Renal pelvis (tissue), 4 donors: ENCODE measurements around the gene CDC6. TPM values are rescaled to one million over a fixed set of nuclear protein-coding genes. Genes with fewer than 3 reads are reported as not detected.

Source experiments
- DNase-seq: peaks from one replicate; pipeline ENCODE4 v3.0.0-alpha.2; 2013
- polyA plus RNA-seq, 3 donors: library from polyadenylated mRNA; unstranded; fragments of 120-200 nt; gene quantifications; one replicate each; pipeline ENCODE4 v1.2.1, GENCODE V29; 2013; ENCODE audit not compliant: insufficient read length in 3 of 3

Gene CDC6
- polyA plus RNA-seq, 3 donors: 23.1 to 27.2 (median 24.2) TPM

DNA sequence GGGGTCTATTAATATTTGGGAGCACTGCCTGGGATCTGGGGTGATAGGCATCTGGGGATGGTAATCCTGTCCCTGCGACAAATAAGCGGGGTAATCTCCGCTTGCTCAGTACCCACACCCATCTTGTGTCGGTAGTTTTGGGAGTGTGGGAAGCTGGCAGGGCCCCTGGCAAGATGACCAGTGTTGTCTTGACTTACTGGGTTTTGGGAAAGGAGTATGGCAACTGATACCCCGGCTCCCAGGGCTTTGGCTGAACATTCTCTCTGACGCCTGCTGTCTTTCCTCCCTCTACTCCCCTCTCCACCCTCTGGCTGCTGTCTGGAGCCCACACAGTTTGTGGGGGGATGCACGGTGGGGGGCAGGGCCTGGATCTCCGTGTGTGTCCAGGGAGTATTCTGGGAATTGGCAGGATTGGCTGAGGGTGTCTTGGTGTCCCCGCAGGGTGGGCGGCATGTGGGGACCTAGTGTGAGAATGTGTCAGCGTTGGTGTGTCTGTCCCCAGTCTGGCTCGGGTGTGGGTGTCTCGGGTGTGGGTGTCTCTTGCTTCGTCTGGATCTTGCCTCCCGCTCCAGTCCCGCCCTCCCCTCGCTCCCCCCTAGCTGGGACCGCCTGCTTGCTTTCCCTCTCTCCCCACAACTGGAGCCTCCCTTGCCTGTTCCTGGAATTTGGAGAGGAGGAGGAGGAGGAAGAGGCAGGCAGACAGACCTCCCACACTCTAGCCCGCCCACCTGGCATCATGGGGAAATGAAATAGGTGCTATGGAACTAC lies 33.3 kb downstream of the CDC6 start:
- no peak for DNase-seq

DNA sequence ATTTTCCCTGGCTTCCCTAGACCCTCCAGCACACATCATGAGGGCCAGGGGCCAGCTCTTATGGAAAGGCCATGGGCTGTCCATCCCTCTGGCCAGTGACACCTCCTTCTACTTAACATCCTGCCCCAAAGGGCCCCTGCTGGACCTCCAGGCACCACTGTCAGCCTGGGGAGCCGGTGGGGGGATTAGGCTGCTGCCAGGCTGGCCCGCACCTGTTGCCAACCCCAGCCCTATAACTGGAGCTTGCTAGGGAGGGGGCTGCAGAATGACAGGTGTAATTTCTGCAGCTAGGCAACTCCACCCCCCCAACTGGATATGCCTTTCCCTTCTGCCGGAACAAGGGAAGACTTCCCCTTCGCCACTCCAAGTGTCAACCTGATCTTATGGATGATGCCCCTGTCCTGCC lies 33.8 kb downstream of the CDC6 start:
- DNase-seq: no peak

DNA sequence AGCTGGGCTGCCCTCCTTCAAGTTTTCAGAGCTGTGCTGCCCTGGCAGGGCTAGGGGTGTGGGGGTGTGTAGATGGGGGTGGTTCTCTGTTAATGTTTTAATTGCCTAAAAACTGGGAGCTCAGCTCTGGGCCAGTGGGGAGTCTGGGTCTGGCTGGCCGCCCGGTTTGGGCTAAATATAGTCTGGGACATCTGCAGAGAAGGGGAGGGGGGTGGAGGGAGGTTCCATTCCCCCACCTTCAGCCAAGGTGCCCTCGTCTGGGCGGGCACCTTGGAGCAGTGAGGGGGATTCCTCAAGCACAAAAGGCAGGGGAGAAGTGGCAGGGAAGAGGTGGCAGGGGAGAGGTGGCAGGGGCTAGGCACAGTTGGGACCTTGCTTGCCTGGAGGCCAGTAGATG lies 34.3 kb downstream of the CDC6 start:
- no peak for DNase-seq

DNA sequence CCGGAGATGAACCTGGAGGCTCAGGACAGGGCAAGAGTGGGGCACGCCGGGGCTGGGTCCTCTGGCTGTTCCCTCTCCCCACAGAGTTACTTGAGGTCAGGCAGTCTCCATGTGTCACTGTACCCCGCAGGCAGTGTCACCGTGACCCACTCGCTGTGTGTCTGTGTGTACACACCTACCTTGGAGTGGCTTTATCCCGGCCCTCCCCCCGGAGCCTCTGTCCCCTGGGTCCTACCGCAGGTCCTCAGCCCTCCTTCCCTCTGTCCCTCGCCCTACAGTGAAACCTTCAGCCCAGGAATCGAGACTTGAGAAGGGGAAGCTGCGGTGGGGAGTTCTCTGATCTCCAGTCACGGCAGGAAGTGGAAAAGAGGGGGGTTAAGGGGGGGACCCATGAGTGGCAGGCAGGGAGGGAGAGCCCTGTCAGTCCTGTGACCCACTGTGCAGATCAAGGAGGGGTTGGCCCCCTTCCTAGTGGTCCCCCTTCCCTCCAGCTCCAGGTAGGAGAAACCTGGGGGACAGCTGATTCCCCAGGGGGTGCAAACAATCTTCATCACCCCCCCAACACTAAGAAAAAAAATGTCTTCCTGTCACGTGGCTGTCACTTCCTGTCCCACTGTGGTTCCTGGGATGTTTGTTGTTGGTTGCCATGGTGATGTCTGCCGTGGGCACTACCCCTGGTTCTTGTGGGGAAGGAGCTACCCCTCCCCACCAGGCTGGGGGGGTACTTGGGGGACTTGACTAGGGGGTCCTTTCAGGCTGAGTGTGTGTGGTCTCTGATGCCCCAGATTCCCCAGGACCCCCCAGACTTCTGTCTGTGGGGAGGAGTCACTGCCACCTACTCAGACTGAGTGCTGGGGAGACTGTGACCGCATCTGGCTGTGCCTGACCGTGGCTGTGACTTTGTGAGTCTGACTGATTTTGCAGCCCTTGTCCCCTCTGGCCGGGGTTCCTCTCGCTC lies 35.0 kb downstream of the CDC6 start:
- DNase-seq: no peak

DNA sequence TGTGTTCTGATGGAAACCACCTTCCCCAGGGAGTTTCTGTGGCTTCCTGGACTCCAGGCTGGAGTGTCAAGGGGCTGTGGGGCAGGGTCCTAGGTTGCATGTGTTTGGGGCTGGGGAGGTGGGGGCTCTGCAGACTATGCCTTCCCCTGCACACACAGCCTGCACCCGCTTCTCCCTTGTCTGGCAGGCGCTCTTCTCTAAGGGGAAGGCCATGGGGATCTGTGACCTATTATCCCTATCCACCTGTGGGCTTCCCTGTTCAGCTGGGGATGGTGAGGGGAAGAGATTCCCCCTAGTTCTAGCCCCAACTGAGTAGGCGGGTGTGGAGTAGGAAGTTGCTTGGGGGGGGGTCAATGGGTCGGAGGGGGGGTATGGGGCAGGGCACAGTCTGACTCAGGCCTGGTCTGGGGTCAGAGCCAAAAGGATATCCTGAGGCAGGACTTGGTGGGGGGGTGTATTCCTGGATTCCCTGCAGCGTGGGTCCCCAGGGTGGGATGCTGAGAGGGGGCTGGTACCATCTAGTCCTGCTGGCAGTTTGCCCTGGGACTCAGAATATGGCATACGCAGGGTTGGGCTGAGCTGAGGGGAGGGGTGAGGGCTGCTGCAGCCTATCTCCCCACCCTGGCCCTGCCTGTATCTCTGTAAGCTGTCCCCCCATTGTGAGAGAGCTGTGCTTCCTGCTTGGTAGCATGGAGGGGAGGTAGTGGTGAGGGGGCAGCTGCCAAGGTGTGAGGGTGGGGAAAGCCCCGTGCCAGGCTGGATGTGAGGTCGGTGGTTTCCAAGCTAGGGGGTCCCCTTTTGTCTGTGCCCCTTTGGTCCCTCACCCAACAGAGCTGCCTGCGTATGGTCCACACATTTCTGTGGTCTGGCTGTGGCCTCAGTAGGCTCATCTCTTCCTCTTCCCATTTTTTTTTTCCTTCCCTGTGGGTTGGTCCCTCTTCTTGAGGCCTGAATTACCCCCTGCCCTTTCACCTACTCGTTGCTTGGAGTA lies 36.0 kb downstream of the CDC6 start:
- DNase-seq: no peak

DNA sequence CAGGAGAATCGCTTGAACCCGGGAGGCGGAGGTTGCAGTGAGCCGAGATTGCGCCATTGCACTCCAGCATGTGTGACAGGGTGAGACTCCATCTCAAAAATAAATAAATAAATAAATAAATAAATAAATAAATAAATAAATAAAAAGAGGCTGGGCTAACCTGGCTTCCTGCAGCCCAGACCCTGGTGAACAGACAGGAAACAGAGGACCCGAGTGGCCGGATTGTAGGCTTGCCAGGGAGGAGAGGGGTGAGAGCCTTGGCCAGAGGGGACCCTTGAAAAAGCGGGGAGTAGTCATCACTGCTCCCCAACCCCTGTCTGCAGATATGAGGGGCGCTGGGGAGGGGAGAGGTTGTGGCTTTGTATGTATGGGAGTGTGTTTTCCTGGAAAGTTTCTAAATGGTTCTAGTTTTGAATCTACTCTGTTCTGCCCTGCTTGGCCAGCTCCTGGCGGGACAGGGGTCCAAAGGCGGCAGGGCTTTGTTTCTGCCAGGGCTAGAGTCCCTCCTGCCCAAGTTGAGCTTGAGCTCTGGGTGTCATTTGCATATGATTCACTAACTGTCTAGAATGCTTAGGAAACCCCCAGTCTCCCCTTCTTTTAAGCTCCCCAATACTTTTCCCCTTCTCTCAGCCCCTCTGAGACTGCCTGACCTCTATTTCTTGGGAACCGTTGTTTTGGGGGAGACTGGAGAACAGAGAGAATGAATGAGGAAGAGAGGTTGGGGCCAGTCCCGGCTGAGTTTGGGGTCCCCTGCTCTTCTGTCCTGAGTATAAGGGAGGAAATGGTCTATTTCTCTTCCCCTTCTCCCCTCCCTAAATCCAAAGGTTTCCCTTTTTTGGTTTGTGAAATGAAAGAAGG lies 37.7 kb downstream of the CDC6 start:
- DNase-seq: no peak

DNA sequence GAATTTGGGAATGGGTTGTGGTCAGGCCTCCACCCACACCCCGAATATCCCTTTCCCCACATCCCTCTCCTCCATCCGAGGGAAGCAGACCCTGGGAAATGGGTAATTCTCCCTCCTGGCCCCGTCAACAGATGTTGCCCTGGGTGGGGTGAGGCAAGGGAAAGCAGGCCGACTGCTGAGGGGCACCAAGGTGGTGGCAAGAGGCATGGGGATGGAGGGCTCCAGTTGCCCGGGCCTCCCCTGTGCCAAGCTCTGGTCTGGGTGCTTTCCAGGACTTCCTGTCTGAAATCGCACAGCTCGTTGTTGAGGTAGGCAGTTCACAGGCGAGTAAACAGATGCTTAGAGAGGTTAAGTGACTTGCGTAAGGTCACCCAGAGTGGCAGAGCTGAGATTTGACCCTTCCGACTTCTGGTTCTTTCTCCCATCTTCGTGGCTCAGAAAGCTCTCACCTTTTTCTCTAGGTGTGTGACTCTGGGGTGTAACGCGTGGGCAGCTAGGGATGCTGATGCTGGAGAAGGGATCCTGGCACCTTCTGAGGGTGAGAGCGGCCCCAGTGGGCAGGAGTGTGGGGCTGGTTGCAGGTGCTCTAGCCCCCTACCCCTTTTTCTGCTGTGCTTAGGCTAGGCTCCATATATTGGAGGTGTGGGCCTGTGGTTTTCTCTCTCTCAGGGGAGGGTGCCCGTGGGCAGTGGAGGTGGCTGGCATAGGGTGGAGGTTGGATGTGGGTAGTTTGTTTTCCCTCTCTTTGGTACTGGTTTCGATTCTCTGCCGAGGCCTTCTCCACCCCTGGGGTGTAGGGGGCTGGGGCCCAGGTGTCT lies 38.5 kb downstream of the CDC6 start:
- no peak for DNase-seq

DNA sequence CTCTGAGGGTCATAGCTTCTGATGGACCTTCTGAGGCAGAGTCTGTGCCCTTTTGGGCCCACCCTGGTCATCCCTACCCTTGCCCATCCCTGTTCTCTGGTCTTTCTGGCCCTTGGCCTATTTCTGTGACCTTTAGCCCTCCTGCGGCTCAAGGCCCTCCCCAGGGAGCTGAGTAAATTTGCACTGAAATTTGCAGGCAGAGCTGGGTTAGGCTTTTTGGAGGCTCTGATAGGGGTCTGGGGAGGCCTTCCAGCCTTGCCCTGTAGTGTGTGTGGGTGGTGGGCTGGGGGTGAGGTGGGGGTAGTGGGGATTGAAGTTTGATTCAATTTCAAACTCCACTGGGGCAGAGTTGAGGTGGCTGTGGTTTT lies 39.1 kb downstream of the CDC6 start:
- no peak for DNase-seq

DNA sequence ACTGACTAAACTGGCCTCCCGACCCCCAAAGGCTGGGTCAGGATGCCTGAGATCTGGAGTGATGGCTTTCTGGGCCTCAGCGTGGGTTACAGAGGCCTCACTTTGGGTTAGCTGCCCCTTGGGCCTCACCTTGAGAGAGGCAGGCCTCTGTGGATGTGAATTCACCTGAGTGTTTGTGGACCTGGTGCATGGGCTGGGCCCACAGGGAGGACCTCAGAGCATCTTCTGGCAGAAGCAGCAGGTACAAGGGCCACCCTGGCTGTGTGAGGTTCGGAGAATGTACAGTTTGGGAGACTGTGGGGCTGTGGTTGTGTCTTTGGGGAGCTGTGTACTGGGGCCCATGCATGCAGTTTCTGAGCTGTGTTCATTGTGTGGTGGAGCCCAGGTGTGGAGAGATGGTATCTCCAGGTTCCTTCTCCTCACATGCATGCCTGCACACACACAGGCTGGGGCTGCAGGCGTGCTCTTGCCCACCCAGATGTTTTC lies 39.6 kb downstream of the CDC6 start:
- DNase-seq: no peak

DNA sequence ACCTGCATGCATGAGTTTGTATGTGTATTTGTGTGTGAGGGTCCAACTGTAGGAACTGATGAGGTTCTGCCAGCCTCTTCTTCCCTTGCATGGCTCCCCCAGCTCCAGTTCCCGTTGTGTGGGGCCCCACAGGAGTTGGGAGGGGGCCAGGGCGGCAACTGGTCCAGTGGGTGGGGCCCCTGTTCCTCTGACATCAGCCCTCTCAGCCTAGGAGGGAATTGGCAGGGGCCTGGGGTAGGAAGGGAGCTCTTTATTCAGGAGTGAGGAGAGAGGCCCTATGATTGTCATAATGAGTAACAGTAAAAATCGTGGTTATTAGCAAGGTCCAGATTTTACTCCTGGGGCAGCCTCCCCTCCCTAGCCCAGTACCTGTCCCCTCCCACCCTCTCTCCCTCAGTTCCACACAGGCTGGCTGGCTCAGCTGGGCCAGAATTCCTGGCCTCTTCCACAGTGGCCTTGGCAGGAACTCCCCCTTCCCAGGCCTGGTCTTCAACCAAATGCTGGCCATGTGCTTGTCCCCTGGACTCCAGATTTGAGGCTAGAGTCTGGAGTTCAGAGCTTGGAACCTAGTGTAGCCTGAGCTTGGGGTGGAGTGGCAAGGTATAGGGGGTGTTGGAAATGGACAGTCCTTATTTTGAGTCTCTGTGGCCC lies 40.2 kb downstream of the CDC6 start:
- no peak for DNase-seq

DNA sequence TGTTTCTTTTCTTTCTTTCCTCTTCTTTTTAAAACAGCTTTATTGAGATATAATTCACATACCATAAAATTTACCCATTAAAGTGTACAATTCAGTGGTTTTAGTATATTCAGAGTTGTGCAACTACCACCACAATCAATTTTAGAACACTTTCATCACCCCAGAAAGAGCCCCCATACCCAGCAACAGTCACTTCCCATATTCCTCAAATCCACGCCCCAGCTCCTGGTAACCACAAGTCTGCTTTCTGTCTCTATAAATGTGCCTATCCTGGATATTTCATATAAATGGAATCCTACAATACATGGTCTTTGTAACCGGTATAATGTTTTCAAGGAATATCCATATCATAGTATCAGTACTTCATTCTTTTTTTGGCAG lies 40.7 kb downstream of the CDC6 start:
- DNase-seq: no peak

DNA sequence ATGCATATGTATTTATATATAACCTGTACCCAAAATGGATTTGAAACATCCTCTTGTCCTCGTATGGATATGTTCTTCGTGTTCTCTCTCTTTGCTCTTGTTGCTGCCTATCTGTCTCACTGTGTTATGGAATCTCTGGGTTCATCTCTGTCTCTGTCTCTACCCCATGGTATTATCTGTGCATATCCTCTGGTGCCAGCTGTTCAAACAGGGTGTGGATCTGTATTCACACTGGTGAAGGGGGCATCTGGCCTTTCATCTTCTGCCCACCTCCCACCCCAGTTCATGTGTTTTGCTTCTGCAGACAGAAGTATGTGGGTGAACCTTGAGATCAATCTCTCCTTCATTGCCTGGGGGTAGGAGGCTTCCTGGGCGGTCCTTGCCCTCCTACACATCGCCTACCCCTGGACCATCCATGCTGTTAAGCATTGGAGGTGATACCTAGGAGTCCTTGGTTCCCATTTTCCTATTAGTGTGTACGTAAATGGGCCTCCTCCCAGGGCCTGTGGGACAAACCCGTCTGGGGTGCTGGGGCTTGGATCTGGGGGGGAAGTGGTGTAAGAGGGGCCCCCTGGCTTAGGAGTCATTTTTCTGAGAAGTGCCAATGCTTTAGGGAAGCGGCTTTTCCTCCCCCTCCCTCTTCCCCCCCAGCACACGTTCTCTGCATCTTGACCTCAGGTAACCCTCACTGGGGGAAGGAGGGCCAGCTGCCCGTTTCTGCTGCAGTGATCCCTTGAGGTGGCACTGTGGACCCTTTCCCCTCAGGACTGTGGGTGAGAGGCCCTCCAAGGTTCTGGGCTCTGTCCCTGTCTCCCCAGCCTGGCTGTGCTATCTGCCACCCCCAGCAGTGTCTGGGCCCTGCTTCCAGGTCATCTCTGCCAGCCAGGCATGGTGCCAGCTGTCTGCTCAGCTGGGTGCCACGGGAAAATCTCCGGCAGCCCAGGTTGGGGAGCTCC lies 42.4 kb downstream of the CDC6 start:
- no peak for DNase-seq

DNA sequence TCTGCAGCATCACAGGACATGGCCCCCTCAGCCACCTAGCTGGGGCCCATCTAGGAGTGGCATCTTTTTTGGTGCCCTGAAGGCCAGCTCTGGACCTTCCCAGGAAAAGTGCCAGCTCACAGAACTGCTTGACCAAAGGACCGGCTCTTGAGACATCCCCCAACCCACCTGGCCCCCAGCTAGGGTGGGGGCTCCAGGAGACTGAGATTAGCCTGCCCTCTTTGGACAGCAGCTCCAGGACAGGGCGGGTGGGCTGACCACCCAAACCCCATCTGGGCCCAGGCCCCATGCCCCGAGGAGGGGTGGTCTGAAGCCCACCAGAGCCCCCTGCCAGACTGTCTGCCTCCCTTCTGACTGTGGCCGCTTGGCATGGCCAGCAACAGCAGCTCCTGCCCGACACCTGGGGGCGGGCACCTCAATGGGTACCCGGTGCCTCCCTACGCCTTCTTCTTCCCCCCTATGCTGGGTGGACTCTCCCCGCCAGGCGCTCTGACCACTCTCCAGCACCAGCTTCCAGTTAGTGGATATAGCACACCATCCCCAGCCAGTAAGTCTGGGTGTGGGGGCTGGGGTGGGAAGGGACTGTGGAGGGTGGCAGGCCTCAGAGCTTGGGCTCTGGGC lies 43.3 kb downstream of the CDC6 start:
- no peak for DNase-seq

DNA sequence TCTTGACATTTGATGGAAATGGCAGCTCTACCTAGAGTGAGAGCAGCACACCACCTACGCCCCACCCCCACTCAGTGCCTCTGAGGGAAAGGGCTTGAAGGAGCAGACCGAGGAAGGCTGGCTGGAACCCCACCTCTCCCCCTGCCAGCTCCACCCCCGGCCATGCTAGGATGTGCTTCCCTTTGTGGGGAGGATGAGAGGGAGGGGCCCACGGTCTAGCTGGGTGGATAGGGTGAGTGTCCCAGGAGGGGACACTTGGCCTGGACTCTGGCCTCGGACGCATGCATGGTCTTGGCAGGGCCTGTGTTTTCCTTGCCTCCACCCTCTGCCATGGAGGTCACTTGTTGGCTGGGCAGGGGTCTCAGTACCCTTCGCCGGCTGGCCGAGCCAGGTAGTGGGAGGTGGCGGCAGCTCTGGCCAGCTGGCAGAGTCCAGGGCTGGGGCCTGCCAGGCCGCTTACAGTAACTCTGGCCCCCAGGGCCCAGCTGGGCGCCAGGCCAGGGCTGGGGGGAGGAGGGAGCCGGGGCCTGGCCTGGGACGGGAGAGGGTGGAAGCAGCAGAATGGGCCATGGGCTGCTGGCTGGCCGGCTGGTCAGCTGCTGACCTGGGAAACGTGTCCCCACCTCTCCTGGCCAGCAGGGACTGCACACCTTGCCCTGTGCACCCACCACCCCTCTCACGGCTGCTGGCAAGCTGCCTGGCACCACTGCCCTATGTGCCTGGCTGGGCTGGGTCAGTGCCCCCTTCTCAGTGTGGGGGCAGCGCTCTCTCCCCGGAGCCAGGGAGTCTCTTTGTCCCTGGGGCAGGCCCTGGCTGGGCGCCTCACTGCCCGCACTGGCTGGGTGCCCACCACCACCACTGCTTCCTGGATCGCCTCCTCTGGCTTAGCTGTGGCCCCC lies 44.3 kb downstream of the CDC6 start:
- no peak for DNase-seq

DNA sequence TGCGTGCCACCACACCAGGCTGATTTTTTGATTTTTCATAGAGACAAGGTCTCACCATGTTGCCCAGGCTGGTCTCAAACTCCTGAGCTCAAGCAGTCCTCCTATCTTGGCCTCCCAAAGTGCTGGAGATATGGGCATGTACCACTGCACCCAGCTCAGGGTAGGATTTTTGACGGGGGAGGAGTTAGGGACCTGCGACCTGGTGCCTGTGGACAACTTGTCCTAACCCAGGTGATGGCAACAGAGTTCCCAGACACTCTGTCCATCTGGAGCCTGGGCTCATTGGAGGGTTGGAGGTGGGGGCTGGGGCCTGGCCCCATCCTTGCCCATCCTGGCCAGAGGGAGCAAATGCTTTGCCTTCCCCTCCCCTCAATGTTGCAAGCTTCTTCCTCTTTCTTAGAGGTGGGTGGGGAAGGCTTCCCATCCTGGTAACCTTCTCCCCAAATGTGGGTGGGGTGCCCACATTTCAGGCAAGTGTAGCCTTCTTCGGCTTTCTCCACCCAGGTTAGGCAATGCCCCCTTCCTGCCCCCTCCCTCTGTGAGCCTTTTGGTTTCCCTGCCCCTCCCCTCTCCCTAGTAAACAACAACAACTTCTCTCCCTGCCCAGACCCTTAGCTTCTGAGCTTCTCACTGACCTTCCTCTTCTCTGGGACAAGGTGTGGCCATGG lies 46.2 kb downstream of the CDC6 start:
- DNase-seq: no peak

DNA sequence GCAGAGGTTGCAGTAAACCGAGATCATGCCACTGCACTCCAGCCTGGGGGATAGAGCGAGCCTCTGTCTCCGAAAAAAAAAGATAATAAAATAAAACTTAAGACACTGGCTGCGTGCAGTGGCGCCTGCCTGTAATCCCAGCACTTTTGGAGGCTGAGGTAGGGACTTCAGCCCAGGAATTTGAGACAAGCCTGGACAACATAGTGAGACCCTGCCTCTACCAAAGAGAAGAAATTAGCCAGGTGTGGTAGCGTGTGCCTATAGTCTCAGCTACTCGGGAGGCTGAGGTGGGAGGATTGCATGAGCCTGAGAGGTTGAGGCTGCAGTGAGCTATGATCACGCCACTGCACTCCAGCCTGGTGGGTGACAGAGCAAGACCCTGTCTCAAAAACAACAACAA lies 47.9 kb downstream of the CDC6 start:
- no peak for DNase-seq
